SK-N-SH (cell line): Measurements from ENCODE around the gene SPTBN1. TPM values are rescaled to one million over a fixed set of nuclear protein-coding genes. Genes with fewer than 3 reads are reported as not detected.

Experiments
- CTCF ChIA-PET: fragments of 300-600, 350-600 bp; formaldehyde crosslinking; extraction: SDS; loops from one replicate; lab custom pipeline; 2021; lab: Yijun Ruan, JAX
- POLR2A ChIA-PET: fragments of 350-600 bp; sonication (Branson Sonifier 250); formaldehyde crosslinking; extraction: SDS; loops from one replicate; lab custom pipeline; 2020; ENCODE audit warnings: antibody characterized with exemption, inconsistent platforms; lab: Yijun Ruan, JAX
- DNase-seq: peaks from one replicate; pipeline ENCODE4 v3.0.0; 2012
- H2AFZ ChIP-seq: fragments of 200-600 bp; sonication (generic); 2 replicates; pipeline ENCODE4 v1.8.1; 2016; ENCODE audit warnings: antibody characterized with exemption, mild to moderate bottlenecking, low read depth
- H3F3A ChIP-seq: fragments of 200-600 bp; sonication (generic); replicated peaks from 2 replicates; pipeline ENCODE3; 2016; ENCODE audit warnings: antibody characterized with exemption, mild to moderate bottlenecking; ENCODE audit not compliant: insufficient read depth
- H3K27ac ChIP-seq, 2 experiments: fragments of 200-500 bp in 1 of 2; fragments of 200-600 bp in 1 of 2; sonication (Bioruptor generic) in 1 of 2; sonication (generic), shearing (Covaris generic) in 1 of 2; 2 replicates each; pipeline versions ENCODE4 v1.5.1 to v1.6.1; 2014 to 2016; ENCODE audit warnings: low read depth in 2 of 2, inconsistent platforms in 1 of 2, low read length in 1 of 2, mild to moderate bottlenecking in 1 of 2, mixed read lengths in 1 of 2
- H3K27me3 ChIP-seq: fragments of 200-600 bp; sonication (generic), shearing (Covaris generic); 2 replicates; pipeline ENCODE4 v1.6.1; 2016; ENCODE audit warnings: mixed run types; ENCODE audit not compliant: insufficient read depth
- H3K36me3 ChIP-seq, 2 experiments: fragments of 200-500 bp in 1 of 2; fragments of 200-600 bp in 1 of 2; sonication (Bioruptor generic) in 1 of 2; sonication (generic) in 1 of 2; replicated peaks in 1 of 2; 2 replicates each; pipeline versions ENCODE3 to v1.5.1; 2014 to 2016; ENCODE audit warnings: low read length in 1 of 2, mild to moderate bottlenecking in 1 of 2; ENCODE audit not compliant: insufficient read depth in 2 of 2, control insufficient read depth in 1 of 2
- H3K4me1 ChIP-seq, 2 experiments: fragments of 200-500 bp in 1 of 2; fragments of 200-600 bp in 1 of 2; sonication (Bioruptor generic) in 1 of 2; sonication (generic), shearing (Covaris generic) in 1 of 2; 2 replicates each; pipeline versions ENCODE4 v1.5.1 to v1.6.1; 2014 to 2016; ENCODE audit warnings: low read depth in 1 of 2, low read length in 1 of 2, mixed run types in 1 of 2; ENCODE audit not compliant: insufficient read depth in 2 of 2, control insufficient read depth in 1 of 2
- H3K4me2 ChIP-seq: fragments of 200-600 bp; sonication (generic), shearing (Covaris generic); 2 replicates; pipeline ENCODE4 v1.6.1; 2017; ENCODE audit warnings: mixed run types
- H3K4me3 ChIP-seq, 2 experiments: fragments of 200-500 bp in 1 of 2; fragments of 200-600 bp in 1 of 2; sonication (Bioruptor generic) in 1 of 2; sonication (generic), shearing (Covaris generic) in 1 of 2; 2 replicates each; pipeline versions ENCODE4 v1.5.1 to v1.8.1; 2014 to 2016; ENCODE audit warnings: low read depth in 2 of 2, inconsistent platforms in 1 of 2, low read length in 1 of 2, mild to moderate bottlenecking in 1 of 2, mixed read lengths in 1 of 2, moderate library complexity in 1 of 2
- H3K79me2 ChIP-seq: fragments of 200-600 bp; sonication (generic); 2 replicates; pipeline ENCODE4 v1.8.1; 2017; ENCODE audit warnings: mild to moderate bottlenecking; ENCODE audit not compliant: insufficient read depth
- H3K9ac ChIP-seq: fragments of 200-600 bp; sonication (generic); 2 replicates; pipeline ENCODE4 v1.6.1; 2017; ENCODE audit warnings: mixed run types
- H3K9me2 ChIP-seq: fragments of 200-600 bp; sonication (generic); 2 replicates; pipeline ENCODE4 v1.6.1; 2017; ENCODE audit warnings: mixed run types
- H3K9me3 ChIP-seq: fragments of 200-600 bp; sonication (generic); 2 replicates; pipeline ENCODE4 v1.6.1; 2017; ENCODE audit warnings: mixed run types, mild to moderate bottlenecking, moderate library complexity
- H4K20me1 ChIP-seq: fragments of 200-600 bp; sonication (generic); 2 replicates; pipeline ENCODE4 v1.6.1; 2017; ENCODE audit warnings: mild to moderate bottlenecking, mixed run types; ENCODE audit not compliant: insufficient read depth
- CHD2 ChIP-seq: fragments of 150-350 bp; IDR thresholded peaks from 2 replicates; pipeline ENCODE4 v1.6.1; 2018; ENCODE audit warnings: low read length; ENCODE audit not compliant: partially characterized antibody
- CTCF ChIP-seq: fragments of 200-600 bp; sonication (generic); IDR thresholded peaks from 2 replicates; pipeline ENCODE4 v1.6.1; 2017; ENCODE audit warnings: antibody characterized with exemption, mild to moderate bottlenecking, moderate library complexity
- ELF1 ChIP-seq: IDR thresholded peaks from 2 replicates; pipeline ENCODE4 v1.4.0; 2012
- EP300 ChIP-seq, 2 experiments: IDR thresholded peaks; 2 replicates each; pipeline versions ENCODE4 v1.4.0 to v1.6.1; 2012; ENCODE audit warnings: borderline replicate concordance in 1 of 2, low read depth in 1 of 2, low read length in 1 of 2
- EZH2phosphoT487 ChIP-seq: fragments of 200-600 bp; sonication (generic); IDR thresholded peaks from 2 replicates; pipeline ENCODE4 v1.6.1; 2017; ENCODE audit warnings: low read depth, mixed run types, mild to moderate bottlenecking, antibody characterized with exemption, moderate library complexity, borderline replicate concordance
- FOSL2 ChIP-seq: IDR thresholded peaks from 2 replicates; pipeline ENCODE4 v1.4.0; 2012; ENCODE audit warnings: low read depth, mild to moderate bottlenecking, moderate library complexity, borderline replicate concordance
- GATA2 ChIP-seq: sonication (generic); formaldehyde crosslinking; IDR thresholded peaks from 2 replicates; pipeline ENCODE4 v1.5.0; 2020; ENCODE audit warnings: mild to moderate bottlenecking, missing genetic modification reagents
- MXI1 ChIP-seq: IDR thresholded peaks from 2 replicates; pipeline ENCODE4 v1.6.1; 2012; ENCODE audit warnings: mild to moderate bottlenecking, low read depth, low read length, improper control_type of control experiment
- NFIC ChIP-seq: IDR thresholded peaks from 2 replicates; pipeline ENCODE4 v1.4.0; 2012; ENCODE audit warnings: borderline replicate concordance
- POLR2AphosphoS5 ChIP-seq: IDR thresholded peaks from 2 replicates; pipeline ENCODE4 v1.6.1; 2012; ENCODE audit warnings: low read depth, low read length
- RAD21 ChIP-seq: IDR thresholded peaks from 2 replicates; pipeline ENCODE4 v1.6.1; 2012; ENCODE audit warnings: mild to moderate bottlenecking, low read length
- SIN3A ChIP-seq: IDR thresholded peaks from 2 replicates; pipeline ENCODE4 v1.6.1; 2012; ENCODE audit warnings: low read depth, mild to moderate bottlenecking, low read length, moderate library complexity, borderline replicate concordance
- TAF1 ChIP-seq: IDR thresholded peaks from 2 replicates; pipeline ENCODE4 v1.6.1; 2012; ENCODE audit warnings: low read depth, mild to moderate bottlenecking, low read length, moderate library complexity, borderline replicate concordance
- TCF12 ChIP-seq: IDR thresholded peaks from 2 replicates; pipeline ENCODE4 v1.4.0; 2012
- USF1 ChIP-seq: IDR thresholded peaks from 2 replicates; pipeline ENCODE4 v1.4.0; 2012; ENCODE audit warnings: low read depth, borderline replicate concordance
- USF2 ChIP-seq: fragments of 150-350 bp; IDR thresholded peaks from 2 replicates; pipeline ENCODE4 v1.6.1; 2017; ENCODE audit warnings: antibody characterized with exemption, low read length, low read depth, borderline replicate concordance
- ZBTB33 ChIP-seq: IDR thresholded peaks from 2 replicates; pipeline ENCODE4 v1.4.0; 2012; ENCODE audit warnings: low read depth, borderline replicate concordance
- WGBS: methylation state at CpG from one replicate; pipeline ENCODE4 v1.1.6; 2017; ENCODE audit warnings: low lambda C conversion rate; 5-methylcytosine and 5-hydroxymethylcytosine counted together
- polyA plus RNA-seq, 3 experiments: library from polyadenylated mRNA; depleted of rRNA; stranded (reverse); fragments of >200 nt; gene quantifications; 2 replicates each; pipeline ENCODE4 v1.2.3, GENCODE V29; 2012

The SPTBN1 gene
- polyA plus RNA-seq, 1 of the 3 experiments (the other 2 are of a cell fraction), result 29.1 TPM

- Histone ChIP-seq H3K4me3 (no peak overlapping the region), H3K27me3 (no peaks in the 10 kb centered on the region), H3K4me2 (no peak overlapping the region), H2AFZ (no peak overlapping the region), H3K79me2 (no peaks in the 10 kb centered on the region), H3K9ac (no peak overlapping the region), H3K9me2 (no peaks in the 10 kb centered on the region), H3K27ac (no peak overlapping the region), H3F3A (no peaks in the 10 kb centered on the region), H3K36me3 (no peaks in the 10 kb centered on the region), H4K20me1 (no peaks in the 10 kb centered on the region), H3K4me1 (peaks cover 0 to 2% of the 10 kb centered on the region in 2 experiments; a peak in 1 of 4 replicates), H3K9me3 (no peaks in the 10 kb centered on the region)
- TF ChIP-seq EP300 (IDR thresholded peaks at IDR 0.05; ENCODE audit: borderline replicate concordance in 1 of 2, low read depth in 1 of 2, low read length in 1 of 2), result no peak
- TF ChIP-seq RAD21, result no peak
- TF ChIP-seq CHD2, result no peak
- no peak for TF ChIP-seq NFIC
- WGBS, result 80% methylated on average over 4 of the region's 4 CpGs
- CTCF ChIA-PET, result no interaction called here
- POLR2A ChIA-PET, result no interaction called here
- DNase-seq, result no peak
Observed at GRCh38 chr2:54439582-54439981, 16.5 kb upstream of the SPTBN1 start.

- no peak overlapping the region for H3K4me3 ChIP-seq
- no peak for TF ChIP-seq FOSL2
- TF ChIP-seq EZH2phosphoT487, result no peak
- TF ChIP-seq, all 33 proteins: peak for 0
- ChIA-PET CTCF (no interaction called here), POLR2A (no interaction called here)
- Histone ChIP-seq H3K4me2 (no peak overlapping the region), H2AFZ (no peak overlapping the region), H4K20me1 (no peaks in the 10 kb centered on the region), H3K9ac (no peak overlapping the region), H3K79me2 (no peaks in the 10 kb centered on the region), H3K36me3 (no peaks in the 10 kb centered on the region), H3K9me3 (no peaks in the 10 kb centered on the region), H3K4me1 (peaks cover 0 to 2% of the 10 kb centered on the region in 2 experiments; a peak in 1 of 4 replicates), H3K27ac (no peak overlapping the region), H3F3A (no peaks in the 10 kb centered on the region), H3K27me3 (no peaks in the 10 kb centered on the region), H3K9me2 (no peaks in the 10 kb centered on the region)
- no peak for DNase-seq
- 100% methylated on average over 2 of the region's 2 CpGs for WGBS
Observed at GRCh38 chr2:54440050-54440449, 16.1 kb upstream of the SPTBN1 start.

GRCh38 chr2:54444503-54444902, 11.6 kb upstream of the SPTBN1 start:
- ChIA-PET CTCF (interaction anchor here (1.0 kb wide), 1 partner anchor 26 kb away, joined by 3 read pairs; no protein-coding TSS in a partner anchor), POLR2A (no interaction called here)
- Histone ChIP-seq H3K36me3 (no peaks in the 10 kb centered on the region), H3F3A (no peaks in the 10 kb centered on the region), H4K20me1 (no peaks in the 10 kb centered on the region), H2AFZ (no peak overlapping the region), H3K4me3 (no peak overlapping the region), H3K27ac (no peak overlapping the region), H3K9me2 (no peaks in the 10 kb centered on the region), H3K9ac (no peak overlapping the region), H3K27me3 (no peaks in the 10 kb centered on the region), H3K79me2 (no peaks in the 10 kb centered on the region), H3K4me1 (no peaks in the 10 kb centered on the region), H3K4me2 (no peak overlapping the region), H3K9me3 (no peaks in the 10 kb centered on the region)
- WGBS, result 85% methylated on average over 1 of the region's 1 CpG
- no peak for DNase-seq
- TF ChIP-seq SIN3A (no peak), CTCF (no peak), MXI1 (no peak), FOSL2 (no peak), ELF1 (no peak), TCF12 (no peak), ZBTB33 (no peak), GATA2 (CRISPR knock-in tag) (no peak), POLR2AphosphoS5 (no peak), TAF1 (no peak), USF2 (no peak), USF1 (no peak)
